RWPE1 (cell line): ENCODE results near the gene MACF1.
A peak's percentile ranks its signal among the peaks of the same experiment; 100 is the strongest.

Source experiments
- CTCF ChIA-PET: fragments of 350-600 bp; sonication (Branson Sonifier 250); formaldehyde crosslinking; extraction: SDS; loops from one replicate; lab custom pipeline; 2021; lab: Yijun Ruan, JAX
- POLR2A ChIA-PET: fragments of 400-600 bp; formaldehyde crosslinking; extraction: SDS; loops from one replicate; lab custom pipeline; 2020; ENCODE audit warnings: antibody characterized with exemption; ENCODE audit not compliant: low non-redundant PET; lab: Yijun Ruan, JAX
- DNase-seq: peaks from one replicate; pipeline ENCODE4 v3.0.0; 2012; ENCODE audit warnings: low spot score
- H3K27ac ChIP-seq: fragments of 450-650 bp; 2 replicates; pipeline ENCODE4 v1.5.1; 2017
- CTCF ChIP-seq: fragments of 450-650 bp; conservative IDR thresholded peaks from 2 replicates; pipeline ENCODE4 v1.5.1; 2017; ENCODE audit warnings: low read depth, mild to moderate bottlenecking

The MACF1 gene

GRCh38 chr1:39409055-39409816 is 204.7 kb downstream of the MACF1 start:
- POLR2A ChIA-PET: no interaction called here
- no peak for DNase-seq
- CTCF ChIA-PET: interaction anchor here (0.6 to 0.7 kb wide), 3 partner anchors 10 to 785 kb away, joined by 3 to 4 read pairs (median 4); no protein-coding TSS in a partner anchor
- TF ChIP-seq CTCF: no peak
- H3K27ac ChIP-seq: peak overlapping the region; percentile 90

- TF ChIP-seq CTCF: peak; percentile 79
- peak overlapping the region; percentile 48 for H3K27ac ChIP-seq
- DNase-seq: peak; percentile 55
- POLR2A ChIA-PET: no interaction called here
- CTCF ChIA-PET: interaction anchor here (0.6 to 1.5 kb wide), 12 partner anchors 12 to 301 kb away, joined by 3 to 7 read pairs (median 4); no protein-coding TSS in a partner anchor
Measured at GRCh38 chr1:39410915-39411436, 206.5 kb downstream of the MACF1 start.

- peak overlapping the region; percentile 48 for H3K27ac ChIP-seq
- POLR2A ChIA-PET: no interaction called here
- DNase-seq: no peak
- CTCF ChIA-PET: interaction anchor here (0.6 to 1.5 kb wide), 11 partner anchors 13 to 300 kb away, joined by 3 to 7 read pairs (median 4); no protein-coding TSS in a partner anchor
- TF ChIP-seq CTCF: no peak
Measured at GRCh38 chr1:39411526-39412478, 207.3 kb downstream of the MACF1 start.

GRCh38 chr1:39412892-39413291 is 208.4 kb downstream of the MACF1 start:
- ChIA-PET POLR2A (no interaction called here), CTCF (interaction anchor here (1.1 kb wide), 1 partner anchor 35 kb away, joined by 5 read pairs; no protein-coding TSS in a partner anchor)
- no peak for TF ChIP-seq CTCF
- H3K27ac ChIP-seq: no peak overlapping the region
- DNase-seq: no peak

GRCh38 chr1:39413902-39414528 is 209.5 kb downstream of the MACF1 start:
- ChIA-PET POLR2A (no interaction called here), CTCF (interaction anchor here (0.6 kb wide), 1 partner anchor 60 kb away, joined by 3 read pairs; no protein-coding TSS in a partner anchor)
- no peak for DNase-seq
- no peak for TF ChIP-seq CTCF
- H3K27ac ChIP-seq: peak overlapping the region; percentile 26; the same call in 1 of the 2 replicates
